Activated CD4-positive, alpha-beta T cell treated with anti-CD3 and anti-CD28 coated beads, Interleukin-2, amount 50 U/mL, for 48 hours (primary cell): Measurements from ENCODE around the gene LRP1B.
"Not testable (repeated sequence)": the region's sequence is repeated elsewhere in the genome, so short reads cannot be mapped to it uniquely, and the experiment has no call there.

Experiments
- DNase-seq, 2 experiments: peaks; one replicate each; pipeline ENCODE4 v3.0.0-alpha.2; 2020

Gene LRP1B

GRCh38 chr2:141242008-141242407 lies 888.8 kb downstream of the LRP1B start:
- DNase-seq, result no peak

- DNase-seq, result no peak
Measured at GRCh38 chr2:141226560-141226959, 904.3 kb downstream of the LRP1B start.

GRCh38 chr2:141207036-141207385 lies 923.8 kb downstream of the LRP1B start:
- DNase-seq, result no peak

- no peak for DNase-seq
Measured at GRCh38 chr2:141201016-141201565, 929.7 kb downstream of the LRP1B start.

GRCh38 chr2:141200191-141200590 lies 930.6 kb downstream of the LRP1B start:
- no peak for DNase-seq

- no peak for DNase-seq
Measured at GRCh38 chr2:141199711-141200110, 931.1 kb downstream of the LRP1B start.

GRCh38 chr2:141195087-141195486 lies 935.7 kb downstream of the LRP1B start:
- no peak for DNase-seq

GRCh38 chr2:141187075-141187439 lies 943.8 kb downstream of the LRP1B start:
- DNase-seq, result no peak

- DNase-seq, result no peak
Measured at GRCh38 chr2:141186413-141187074, 944.3 kb downstream of the LRP1B start.

GRCh38 chr2:141182246-141182645 lies 948.6 kb downstream of the LRP1B start:
- no peak for DNase-seq

- DNase-seq, result not testable (repeated sequence)
Measured at GRCh38 chr2:141169117-141169516, 961.7 kb downstream of the LRP1B start.

GRCh38 chr2:141162314-141162713 lies 968.5 kb downstream of the LRP1B start:
- DNase-seq, result no peak

- no peak for DNase-seq
Measured at GRCh38 chr2:141151611-141152286, 979.1 kb downstream of the LRP1B start.

GRCh38 chr2:141142025-141142424 lies 988.8 kb downstream of the LRP1B start:
- DNase-seq, result no peak

- DNase-seq, result no peak
Measured at GRCh38 chr2:141137122-141137693, 993.6 kb downstream of the LRP1B start.

- DNase-seq, result no peak
Measured at GRCh38 chr2:141133883-141134282, 996.9 kb downstream of the LRP1B start.

GRCh38 chr2:141125432-141125831 lies 1005.4 kb downstream of the LRP1B start:
- DNase-seq, result no peak

GRCh38 chr2:141118836-141119235 lies 1012.0 kb downstream of the LRP1B start:
- no peak for DNase-seq

GRCh38 chr2:141113301-141113700 lies 1017.5 kb downstream of the LRP1B start:
- no peak for DNase-seq

- DNase-seq, result no peak
Measured at GRCh38 chr2:141109633-141110032, 1021.2 kb downstream of the LRP1B start.

- no peak for DNase-seq
Measured at GRCh38 chr2:141105763-141106162, 1025.1 kb downstream of the LRP1B start.

- DNase-seq, result no peak
Measured at GRCh38 chr2:141103216-141103615, 1027.6 kb downstream of the LRP1B start.

GRCh38 chr2:141079231-141079630 lies 1051.6 kb downstream of the LRP1B start:
- DNase-seq, result no peak

- no peak for DNase-seq
Measured at GRCh38 chr2:141075753-141076152, 1055.1 kb downstream of the LRP1B start.
